B cell (primary cell): ENCODE results near the gene DCLK1.

Experiments used
- EZH2 ChIP-seq: IDR thresholded peaks from 2 replicates; pipeline ENCODE4 v1.6.1; 2012; ENCODE audit warnings: borderline replicate concordance, low read depth, mild to moderate bottlenecking, moderate library complexity, low read length; ENCODE audit not compliant: insufficient read depth, poor library complexity, severe bottlenecking
- TF ChIP-seq, protein P1 (sequence below): fragments of 200-600 bp; IDR thresholded peaks from one replicate; pipeline ENCODE4 v1.8.0; 2022; ENCODE audit warnings: antibody characterized with exemption, mild to moderate bottlenecking

GRCh38 chr13:35791184-35791851 lies 339.9 kb downstream of the DCLK1 start:
- TF ChIP-seq EZH2, result no peak
- TF ChIP-seq, protein P1, sequence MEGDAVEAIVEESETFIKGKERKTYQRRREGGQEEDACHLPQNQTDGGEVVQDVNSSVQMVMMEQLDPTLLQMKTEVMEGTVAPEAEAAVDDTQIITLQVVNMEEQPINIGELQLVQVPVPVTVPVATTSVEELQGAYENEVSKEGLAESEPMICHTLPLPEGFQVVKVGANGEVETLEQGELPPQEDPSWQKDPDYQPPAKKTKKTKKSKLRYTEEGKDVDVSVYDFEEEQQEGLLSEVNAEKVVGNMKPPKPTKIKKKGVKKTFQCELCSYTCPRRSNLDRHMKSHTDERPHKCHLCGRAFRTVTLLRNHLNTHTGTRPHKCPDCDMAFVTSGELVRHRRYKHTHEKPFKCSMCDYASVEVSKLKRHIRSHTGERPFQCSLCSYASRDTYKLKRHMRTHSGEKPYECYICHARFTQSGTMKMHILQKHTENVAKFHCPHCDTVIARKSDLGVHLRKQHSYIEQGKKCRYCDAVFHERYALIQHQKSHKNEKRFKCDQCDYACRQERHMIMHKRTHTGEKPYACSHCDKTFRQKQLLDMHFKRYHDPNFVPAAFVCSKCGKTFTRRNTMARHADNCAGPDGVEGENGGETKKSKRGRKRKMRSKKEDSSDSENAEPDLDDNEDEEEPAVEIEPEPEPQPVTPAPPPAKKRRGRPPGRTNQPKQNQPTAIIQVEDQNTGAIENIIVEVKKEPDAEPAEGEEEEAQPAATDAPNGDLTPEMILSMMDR, result no peak
